GM18907 (cell line): ENCODE measurements around the gene KLK7.

Experiments used
- ATAC-seq: cut with Tn5 transposase; IDR thresholded peaks from one replicate; pipeline ENCODE4 v1.9.1; 2021; ENCODE audit warnings: mild to moderate bottlenecking, moderate library complexity; ENCODE audit not compliant: unreplicated experiment

Gene KLK7

DNA sequence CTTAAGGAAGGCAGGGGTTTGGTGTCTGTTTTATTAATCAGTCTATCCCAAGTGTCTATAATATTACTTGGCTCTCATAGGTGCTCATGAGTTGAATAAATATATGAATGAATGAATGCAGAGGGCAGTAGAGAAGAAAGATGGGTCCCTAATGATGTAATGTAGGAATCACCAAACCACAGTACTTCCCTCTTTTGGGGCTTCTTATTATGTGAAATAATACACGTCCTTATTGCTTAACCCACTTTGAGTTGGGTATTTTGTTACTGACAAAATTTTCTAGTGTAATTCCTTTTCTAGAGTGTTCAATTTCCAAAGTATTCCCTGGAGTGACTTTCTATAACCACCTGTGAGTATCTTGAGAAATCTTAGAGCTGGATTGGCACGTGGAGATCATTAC is 44.1 kb downstream of the KLK7 start:
- ATAC-seq: no peak

DNA sequence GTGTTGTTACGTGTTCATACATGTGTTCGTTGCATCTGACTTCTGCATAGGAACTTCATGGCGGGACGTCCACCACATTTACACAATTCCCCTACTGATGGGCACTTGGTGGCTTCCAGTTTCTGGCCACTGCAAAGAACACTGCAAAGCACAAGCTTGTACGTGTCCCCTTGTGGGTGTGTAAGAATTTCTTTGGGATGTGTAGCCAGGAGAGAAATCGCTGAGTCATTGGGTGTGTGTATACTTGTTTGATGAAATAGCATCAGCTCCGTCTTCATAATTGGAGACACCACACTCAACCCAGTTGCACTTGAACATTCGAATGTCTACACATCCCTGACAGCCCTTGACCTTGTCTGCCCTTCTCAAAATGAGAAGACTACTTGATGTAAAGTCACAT is 50.1 kb downstream of the KLK7 start:
- no peak for ATAC-seq

DNA sequence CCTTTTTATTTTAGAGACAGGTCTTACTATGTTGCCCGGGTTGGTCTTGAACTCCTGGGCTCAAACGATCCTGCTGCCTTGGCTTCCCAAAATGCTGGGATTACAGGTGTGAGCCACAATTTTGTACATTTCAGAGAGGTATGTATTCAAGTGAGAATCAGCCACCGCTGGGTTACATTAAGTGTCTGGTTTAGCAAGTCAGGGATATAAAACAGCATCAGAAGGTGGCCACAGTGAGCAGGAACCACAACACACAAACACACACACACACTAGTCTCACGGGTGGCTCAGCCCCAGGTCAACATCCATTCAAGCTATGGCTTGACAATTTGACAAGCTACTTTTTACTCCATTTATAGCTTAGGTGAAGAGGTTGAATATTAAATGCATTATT is 51.0 kb downstream of the KLK7 start:
- ATAC-seq: no peak

DNA sequence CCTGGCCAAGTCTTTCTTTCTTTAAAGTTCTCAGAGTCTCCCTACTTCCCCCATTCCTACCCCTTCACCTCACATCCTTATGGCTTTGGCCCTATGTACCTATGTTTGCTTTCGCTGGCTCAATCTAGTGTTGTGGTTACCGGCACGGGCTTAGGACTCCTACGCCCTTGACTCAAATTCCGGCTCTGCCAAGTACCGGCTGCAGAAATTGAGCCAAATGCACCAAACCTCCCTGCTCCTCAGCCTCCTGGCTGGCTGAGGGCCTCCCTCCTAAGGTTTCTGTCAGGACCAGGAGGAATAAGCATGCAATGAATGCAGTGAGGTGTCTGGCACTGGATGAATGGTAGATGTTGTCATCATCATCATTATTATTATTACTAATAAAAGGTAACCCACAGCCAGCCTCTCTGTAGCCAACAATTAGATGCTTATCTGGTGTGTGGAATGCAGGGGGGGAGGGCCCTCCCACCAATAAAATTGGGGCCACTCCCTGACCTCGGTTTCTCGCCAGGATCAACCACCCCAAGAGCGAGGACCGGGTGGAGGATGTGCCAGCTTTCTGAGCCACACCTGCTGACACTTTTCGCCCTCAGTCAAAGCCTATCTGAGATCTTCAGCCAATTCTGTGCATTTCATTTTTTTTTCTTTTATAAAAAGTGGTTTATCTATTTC is 51.6 kb downstream of the KLK7 start:
- no peak for ATAC-seq

DNA sequence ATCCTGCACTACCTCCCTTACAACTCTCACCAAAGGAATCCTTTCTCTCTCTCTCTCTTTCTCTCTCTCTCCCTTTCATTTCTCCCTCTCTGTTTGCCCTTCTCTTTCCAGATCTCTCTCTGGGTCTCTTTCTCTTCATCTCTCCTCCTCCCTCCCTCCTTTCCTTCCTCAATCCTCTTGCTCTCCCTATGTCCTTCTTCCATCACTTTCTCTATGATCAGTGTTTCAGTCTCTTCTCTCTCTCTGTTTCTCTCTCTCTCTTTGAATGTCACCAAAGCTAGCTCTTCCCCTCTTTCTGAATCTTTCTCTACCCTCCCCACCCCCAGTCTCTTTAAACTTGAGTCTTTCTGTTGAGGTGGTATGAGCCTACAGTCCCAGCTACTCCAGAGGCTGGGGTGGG is 52.7 kb downstream of the KLK7 start:
- no peak for ATAC-seq

DNA sequence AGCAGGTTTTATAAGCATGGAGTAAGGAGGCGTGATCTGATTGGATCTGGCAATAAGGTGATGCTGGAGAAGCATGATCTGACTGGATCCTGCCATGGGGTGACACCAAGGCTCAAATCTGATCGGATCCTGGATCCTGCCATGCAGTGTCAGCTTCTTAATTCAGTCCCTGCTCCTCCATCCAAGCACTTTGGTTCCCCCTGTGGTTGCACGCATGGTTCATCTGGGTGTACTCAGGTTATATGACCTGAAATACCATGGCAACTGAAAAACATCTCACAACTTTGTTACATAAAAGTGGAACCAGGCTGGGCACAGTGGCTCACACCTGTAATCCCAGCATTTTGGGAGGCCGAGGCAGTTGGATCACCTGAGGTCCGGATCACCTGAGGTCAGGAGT is 54.9 kb downstream of the KLK7 start:
- no peak for ATAC-seq
